Gastroesophageal sphincter (tissue), 3 donors: ENCODE data around the gene ARHGAP44.

Source experiments
- CTCF ChIP-seq, 4 experiments: fragments of 200-600 bp in 2 of 4; fragments of 450-650 bp in 2 of 4; sonication (generic) in 1 of 4; IDR thresholded peaks; one replicate each; pipeline ENCODE4 v1.5.1; 2017 to 2019; ENCODE audit warnings: antibody characterized with exemption in 4 of 4, mild to moderate bottlenecking in 2 of 4, moderate library complexity in 2 of 4
- EP300 ChIP-seq: sonication (generic); formaldehyde crosslinking; IDR thresholded peaks from one replicate; pipeline ENCODE4 v1.6.1; 2017; ENCODE audit warnings: antibody characterized with exemption, mild to moderate bottlenecking
- POLR2A ChIP-seq, 2 donors: fragments of 450-650 bp; IDR thresholded peaks; one replicate each; pipeline ENCODE4 v1.6.1; 2017; ENCODE audit warnings: antibody characterized with exemption in 2 of 2, mild to moderate bottlenecking in 2 of 2, moderate library complexity in 1 of 2
- POLR2AphosphoS5 ChIP-seq: sonication (generic); formaldehyde crosslinking; IDR thresholded peaks from one replicate; pipeline ENCODE4 v1.6.1; 2017; ENCODE audit warnings: antibody characterized with exemption

DNA sequence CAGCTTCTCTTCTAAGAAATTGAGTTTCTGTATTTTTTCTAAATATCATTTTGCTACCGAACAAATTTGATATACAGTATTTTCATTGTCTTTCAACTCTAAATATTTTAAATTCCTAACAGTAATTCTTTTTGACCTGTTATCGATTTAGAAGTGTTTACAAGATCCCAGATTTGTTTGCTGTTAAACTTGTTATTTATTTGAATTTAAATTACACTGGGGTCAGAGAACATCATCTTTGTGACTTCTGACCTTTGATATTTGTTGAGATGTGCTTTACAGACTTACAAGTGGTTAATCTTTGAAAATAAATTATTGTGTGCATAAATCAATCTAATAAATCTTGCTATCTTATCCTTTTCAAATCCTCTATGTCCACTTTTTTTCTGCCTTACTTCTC is 94.2 kb downstream of the ARHGAP44 start:
- TF ChIP-seq CTCF (IDR thresholded peaks at IDR 0.05) (no peak), POLR2AphosphoS5 (no peak), POLR2A (IDR thresholded peaks at IDR 0.05) (no peak), EP300 (no peak)
